K562 (cell line): ENCODE measurements around the gene SH3BGRL3. TPM values are rescaled to one million over a fixed set of nuclear protein-coding genes. Genes with fewer than 3 reads are reported as not detected.

Experiments used
- CBFA2T2 ChIP-seq: fragments of 450-650 bp; conservative IDR thresholded peaks from 2 replicates; pipeline ENCODE4 v1.6.1; 2017; ENCODE audit warnings: mild to moderate bottlenecking
- CREB3 ChIP-seq: fragments of 450-650 bp; conservative IDR thresholded peaks from 2 replicates; pipeline ENCODE4 v1.6.1; 2016; ENCODE audit warnings: missing genetic modification characterization, low read depth, mild to moderate bottlenecking, missing compliant biosample characterization, moderate library complexity
- ELK3 ChIP-seq: fragments of 450-650 bp; formaldehyde crosslinking; IDR thresholded peaks from 2 replicates; pipeline ENCODE4 v1.4.0; 2020; ENCODE audit warnings: mild to moderate bottlenecking
- FOS ChIP-seq: IDR thresholded peaks from 3 replicates; pipeline ENCODE4 v1.6.1; 2011; ENCODE audit not compliant: insufficient read length; ENCODE audit errors: extremely low read depth
- GTF2B ChIP-seq: IDR thresholded peaks from 2 replicates; pipeline ENCODE4 v1.6.1; 2011; ENCODE audit not compliant: insufficient read length; ENCODE audit errors: extremely low read depth
- KLF1 ChIP-seq: fragments of 450-650 bp; IDR thresholded peaks from 2 replicates; pipeline ENCODE4 v1.6.1; 2016; ENCODE audit warnings: missing genetic modification characterization, missing compliant biosample characterization
- KLF16 ChIP-seq: IDR thresholded peaks from 2 replicates; pipeline ENCODE4 v1.6.1; 2016; ENCODE audit warnings: antibody characterized with exemption
- MAFK ChIP-seq: IDR thresholded peaks from 2 replicates; pipeline ENCODE4 v1.6.1; 2011; ENCODE audit warnings: low read length, improper control_type of control experiment
- PHF21A ChIP-seq: fragments of 450-650 bp; IDR thresholded peaks from 2 replicates; pipeline ENCODE4 v1.6.1; 2017; ENCODE audit warnings: low read depth, borderline replicate concordance
- PHTF2 ChIP-seq: fragments of 250-450 bp; sonication (Bioruptor Pico); IDR thresholded peaks from 2 replicates; pipeline ENCODE4 v1.5.0; 2021; ENCODE audit warnings: mild to moderate bottlenecking
- POLR2H ChIP-seq: IDR thresholded peaks from 2 replicates; pipeline ENCODE4 v1.6.1; 2016; ENCODE audit warnings: missing genetic modification characterization, low read depth, mild to moderate bottlenecking, control low read depth, missing compliant biosample characterization, moderate library complexity
- SREBF1 ChIP-seq: fragments of 150-350 bp; IDR thresholded peaks from 2 replicates; pipeline ENCODE4 v1.6.1; 2014; ENCODE audit warnings: antibody characterized with exemption, low read depth, low read length, borderline replicate concordance
- THAP12 ChIP-seq: fragments of 250-450 bp; sonication (Bioruptor Pico); IDR thresholded peaks from 2 replicates; pipeline ENCODE4 v1.9.0; 2021; ENCODE audit warnings: mild to moderate bottlenecking, inconsistent platforms
- TSC22D4 ChIP-seq: fragments of 450-650 bp; IDR thresholded peaks from 2 replicates; pipeline ENCODE4 v1.6.1; 2016; ENCODE audit warnings: missing genetic modification characterization, missing biosample characterization, control low read depth
- ZBTB9 ChIP-seq: fragments of 450-650 bp; formaldehyde crosslinking; IDR thresholded peaks from 2 replicates; pipeline ENCODE4 v1.4.0; 2020; ENCODE audit warnings: mild to moderate bottlenecking, moderate library complexity
- ZNF212 ChIP-seq: fragments of 450-650 bp; formaldehyde crosslinking; IDR thresholded peaks from 2 replicates; pipeline ENCODE4 v1.4.0; 2020; ENCODE audit warnings: mild to moderate bottlenecking
- ZNF3 ChIP-seq: fragments of 250-450 bp; sonication (Bioruptor Pico); IDR thresholded peaks from 2 replicates; pipeline ENCODE4 v1.5.0; 2021; ENCODE audit warnings: mild to moderate bottlenecking, moderate library complexity
- ZNF316 ChIP-seq: fragments of 450-650 bp; IDR thresholded peaks from 2 replicates; pipeline ENCODE4 v1.6.1; 2016
- ZNF431 ChIP-seq: sonication (generic); formaldehyde crosslinking; IDR thresholded peaks from 2 replicates; pipeline ENCODE4 v1.8.0; 2022; ENCODE audit warnings: mild to moderate bottlenecking, missing genetic modification reagents
- ZNF589 ChIP-seq: fragments of 200-800 bp; sonication (Bioruptor generic); IDR thresholded peaks from 2 replicates; pipeline ENCODE4 v1.6.1; 2016; ENCODE audit warnings: low read depth, missing genetic modification characterization, missing compliant biosample characterization
- ZNF740 ChIP-seq, 3 experiments: fragments of 200-800 bp in 1 of 3; sonication (Bioruptor generic) in 1 of 3; sonication (generic) in 1 of 3; formaldehyde crosslinking in 1 of 3; IDR thresholded peaks; 2 replicates each; pipeline versions ENCODE4 v1.6.1 to v1.8.0; 2016 to 2022; ENCODE audit warnings: mild to moderate bottlenecking in 2 of 3, missing compliant biosample characterization in 2 of 3, missing genetic modification characterization in 2 of 3, missing genetic modification reagents in 1 of 3
- polyA plus RNA-seq, 8 experiments: library from polyadenylated mRNA; depleted of rRNA in 4 of 8; stranded (reverse) in 5 of 8; unstranded in 3 of 8; fragments of >200 nt; fragmentation: Nextera tagmentation in 2 of 8; fragmentation: Illumina TruSeq in 1 of 8; extraction: Ambion mirVana in 2 of 8; extraction: Trizol in 1 of 8; gene quantifications; 2 replicates each; pipeline versions ENCODE4 v1.2.1 to v1.2.3, GENCODE V29; 2011 to 2014; ENCODE audit warnings: inconsistent platforms in 1 of 8, missing spikeins in 1 of 8
- total RNA-seq, 7 experiments: library from RNA; depleted of rRNA in 6 of 7; stranded (reverse); fragments of >200 nt in 6 of 7; fragmentation: Illumina TruSeq in 2 of 7; extraction: Trizol in 2 of 7; gene quantifications; 2 replicates each; pipeline versions ENCODE4 v1.2.1 to v1.2.3, GENCODE V29; 2011 to 2021; ENCODE audit warnings: low replicate concordance in 1 of 7

The SH3BGRL3 gene
- total and polyA plus RNA-seq, 9 of the 15 experiments (the other 6 are each of a cell fraction or from before 2014, with no cell fraction given): 30.3 to 140 (median 54.2) TPM

- TF ChIP-seq ZNF316 (peak; percentile 74), ZNF431 (peak; percentile 87), MAFK (peak; percentile 70), FOS (peak; percentile 88), ZBTB9 (CRISPR knock-in tag) (0 out of 2 replicates have a peak, but pooled peaks have one; percentile 44), ZNF212 (no peak), KLF1 (tag) (peak; percentile 91), KLF16 (no peak), SREBF1 (no peak), CBFA2T2 (peak; percentile 60), PHTF2 (no peak), THAP12 (CRISPR knock-in tag) (no peak), ZNF589 (CRISPR knock-in tag) (peak; percentile 95; the same call in 1 of the 2 replicates), POLR2H (tag) (no peak), GTF2B (no peak), ZNF3 (CRISPR knock-in tag) (no peak), TSC22D4 (tag) (no peak), PHF21A (no peak), ZNF740 (CRISPR knock-in tag; IDR thresholded peaks at IDR 0.05) (peak; percentile 81), ZNF740 (tag; IDR thresholded peaks at IDR 0.05) (no peak), ELK3 (CRISPR knock-in tag) (no peak), CREB3 (tag) (peak; percentile 80)
These were observed 4.9 kb downstream of the SH3BGRL3 start (continued) for GRCh38 chr1:26284597-26285347.
